Upper lobe of left lung (tissue), 6 donors: ENCODE measurements around the gene CLIP2. TPM values are rescaled to one million over a fixed set of nuclear protein-coding genes. Genes with fewer than 3 reads are reported as not detected.

Experiments
- ATAC-seq, 2 donors: fragments of 200-7000 bp; cut with Tn5 transposase; one replicate each; pipeline ENCODE4 v1.9.1; 2022; ENCODE audit warnings: mild to moderate bottlenecking in 2 of 2, moderate library complexity in 2 of 2; ENCODE audit not compliant: low FRiP score in 2 of 2
- DNase-seq, 2 donors: peaks; one replicate each; pipeline ENCODE4 v3.0.0-alpha.2; 2019 to 2020
- H3K27ac ChIP-seq, 4 donors: fragments of 200-600 bp; sonication (generic); one replicate each; pipeline ENCODE4 v1.5.1; 2016 to 2019
- H3K27me3 ChIP-seq, 4 donors: fragments of 200-600 bp; sonication (generic); one replicate each; pipeline ENCODE4 v1.5.1; 2017 to 2019
- H3K36me3 ChIP-seq, 4 donors: fragments of 200-600 bp; sonication (generic); one replicate each; pipeline ENCODE4 v1.5.1; 2016 to 2019
- H3K4me1 ChIP-seq, 4 donors: fragments of 200-600 bp; sonication (generic); one replicate each; pipeline ENCODE4 v1.5.1; 2018 to 2019
- H3K4me3 ChIP-seq, 4 donors: fragments of 200-600 bp; sonication (generic); one replicate each; pipeline ENCODE4 v1.5.1; 2017 to 2019; ENCODE audit warnings: mild to moderate bottlenecking in 2 of 4, moderate library complexity in 1 of 4
- H3K9me3 ChIP-seq, 4 donors: fragments of 200-600 bp; sonication (generic); one replicate each; pipeline ENCODE4 v1.5.1; 2018 to 2019
- EP300 ChIP-seq, 4 donors: sonication (generic); formaldehyde crosslinking; IDR thresholded peaks; one replicate each; pipeline ENCODE4 v1.5.1; 2017; ENCODE audit warnings: antibody characterized with exemption in 4 of 4, control low read depth in 2 of 4
- POLR2A ChIP-seq, 4 donors: fragments of 450-650 bp; IDR thresholded peaks; one replicate each; pipeline ENCODE4 v1.5.1; 2016 to 2017; ENCODE audit warnings: antibody characterized with exemption in 4 of 4, mild to moderate bottlenecking in 2 of 4
- POLR2AphosphoS5 ChIP-seq, 2 donors: sonication (generic); formaldehyde crosslinking; IDR thresholded peaks; one replicate each; pipeline ENCODE4 v1.5.1; 2017; ENCODE audit warnings: antibody characterized with exemption in 2 of 2
- WGBS, 2 donors: methylation state at CpG; one replicate each; pipeline ENCODE4 v1.1.5; 2017 to 2018; 5-methylcytosine and 5-hydroxymethylcytosine counted together
- total RNA-seq, 6 donors: library from RNA; depleted of rRNA in 4 of 6; stranded (reverse); fragments of >200 nt in 4 of 6; gene quantifications; one replicate each; pipeline versions ENCODE4 v1.1.0 to v1.2.1, GENCODE V29; 2016 to 2021
- TF ChIP-seq, protein P1 (sequence below), 6 experiments: fragments of 450-650 bp in 4 of 6; fragments of 200-600 bp in 2 of 6; sonication (generic) in 2 of 6; IDR thresholded peaks; one replicate each; pipeline ENCODE4 v1.5.1; 2016 to 2019; ENCODE audit warnings: antibody characterized with exemption in 6 of 6
- donor health status: DM: no; HTN: no; CAD: no; lungs with moderate emphysema.
- donor health status: DM: no; HTN: yes; CAD: no; lungs with severe emphysema.

CLIP2 gene
- total RNA-seq, 6 donors from 2014 or later = 12.1 to 55.5 (median 24.8) TPM

DNA sequence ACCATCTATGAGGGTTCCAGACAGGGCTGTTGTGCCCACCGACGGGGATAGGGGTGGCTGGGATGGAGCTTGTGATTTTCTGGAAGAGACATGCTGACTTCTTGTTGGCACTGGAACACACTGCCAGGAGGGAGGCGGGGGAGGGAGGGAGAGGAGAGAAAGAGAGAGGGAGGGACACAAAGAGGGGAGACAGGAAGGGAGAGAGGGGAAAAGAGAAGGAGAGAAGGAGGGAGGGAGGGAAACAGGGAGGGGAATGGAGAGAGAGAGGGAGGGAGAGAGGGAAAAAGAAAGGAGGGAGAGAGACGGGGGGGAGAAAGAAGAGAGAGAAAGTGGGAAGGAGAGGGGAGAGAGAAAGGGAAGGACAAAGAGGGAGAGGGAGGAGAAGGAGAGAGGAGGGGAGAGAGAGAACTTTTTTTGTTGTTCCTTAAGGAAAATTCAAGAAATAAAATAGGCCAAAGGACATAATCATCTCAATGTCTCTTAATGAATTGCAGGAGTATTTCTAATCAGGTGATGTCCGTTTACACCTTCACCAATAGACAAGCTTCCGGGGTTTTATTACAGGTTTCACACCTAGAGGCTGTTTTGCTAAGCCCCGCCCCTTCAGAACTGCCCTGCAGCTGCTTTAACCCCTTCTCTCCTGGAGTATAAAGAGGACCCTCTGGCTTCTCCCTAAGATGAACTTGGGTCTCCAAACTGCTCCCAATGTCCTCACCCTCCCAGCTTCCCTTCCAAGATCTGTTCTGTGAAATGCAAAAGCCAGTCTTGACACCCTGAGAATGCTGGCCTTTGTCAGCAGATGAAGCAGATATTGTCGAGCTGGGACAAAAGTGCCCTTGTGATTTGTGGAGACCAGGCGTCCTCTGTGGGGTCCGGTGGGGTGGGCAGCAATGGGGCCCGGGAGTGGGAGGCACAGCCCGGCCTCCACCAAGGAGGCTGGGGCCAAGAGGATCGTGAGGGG lies 82.5 kb downstream of the CLIP2 start:
- DNase-seq = peak in 1 of 2 donors; percentile 44
- peak in 1 of 2 donors; percentile 5 for ATAC-seq
- H3K27me3 ChIP-seq = no peaks in the 10 kb centered on the region
- peaks cover 0 to 10% (median 3%) of the 10 kb centered on the region in 4 donors for H3K36me3 ChIP-seq
- H3K4me3 ChIP-seq = peak overlapping the region in 2 of 4 donors; percentile 27 to 29
- H3K27ac ChIP-seq = no peak overlapping the region
- 34% methylated on average over 12 to 13 of the region's 13 CpGs for WGBS, 2 donors
- TF ChIP-seq, protein P1, sequence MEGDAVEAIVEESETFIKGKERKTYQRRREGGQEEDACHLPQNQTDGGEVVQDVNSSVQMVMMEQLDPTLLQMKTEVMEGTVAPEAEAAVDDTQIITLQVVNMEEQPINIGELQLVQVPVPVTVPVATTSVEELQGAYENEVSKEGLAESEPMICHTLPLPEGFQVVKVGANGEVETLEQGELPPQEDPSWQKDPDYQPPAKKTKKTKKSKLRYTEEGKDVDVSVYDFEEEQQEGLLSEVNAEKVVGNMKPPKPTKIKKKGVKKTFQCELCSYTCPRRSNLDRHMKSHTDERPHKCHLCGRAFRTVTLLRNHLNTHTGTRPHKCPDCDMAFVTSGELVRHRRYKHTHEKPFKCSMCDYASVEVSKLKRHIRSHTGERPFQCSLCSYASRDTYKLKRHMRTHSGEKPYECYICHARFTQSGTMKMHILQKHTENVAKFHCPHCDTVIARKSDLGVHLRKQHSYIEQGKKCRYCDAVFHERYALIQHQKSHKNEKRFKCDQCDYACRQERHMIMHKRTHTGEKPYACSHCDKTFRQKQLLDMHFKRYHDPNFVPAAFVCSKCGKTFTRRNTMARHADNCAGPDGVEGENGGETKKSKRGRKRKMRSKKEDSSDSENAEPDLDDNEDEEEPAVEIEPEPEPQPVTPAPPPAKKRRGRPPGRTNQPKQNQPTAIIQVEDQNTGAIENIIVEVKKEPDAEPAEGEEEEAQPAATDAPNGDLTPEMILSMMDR (IDR thresholded peaks at IDR 0.05) = no peak
- no peak for TF ChIP-seq POLR2AphosphoS5 (IDR thresholded peaks at IDR 0.05)
- TF ChIP-seq EP300 (IDR thresholded peaks at IDR 0.05) = no peak
- no peak for TF ChIP-seq POLR2A (IDR thresholded peaks at IDR 0.05)
- H3K9me3 ChIP-seq = no peaks in the 10 kb centered on the region
- H3K4me1 ChIP-seq = peaks cover 10 to 17% (median 14%) of the 10 kb centered on the region in 4 donors

- TF ChIP-seq EP300 (IDR thresholded peaks at IDR 0.05) = no peak
- TF ChIP-seq POLR2AphosphoS5 (IDR thresholded peaks at IDR 0.05) = no peak
- TF ChIP-seq, protein P1 (IDR thresholded peaks at IDR 0.05) = no peak
- no peak for TF ChIP-seq POLR2A (IDR thresholded peaks at IDR 0.05)
- H3K27me3 ChIP-seq = no peaks in the 10 kb centered on the region
- peaks cover 0 to 18% (median 4%) of the 10 kb centered on the region in 4 donors for H3K36me3 ChIP-seq
- H3K27ac ChIP-seq = peak overlapping the region in 3 of 4 donors; percentile 19 to 49 (median 39)
- H3K9me3 ChIP-seq = no peaks in the 10 kb centered on the region
- ATAC-seq (peak in 1 of 2 donors; percentile 70), DNase-seq (peak in 1 of 2 donors; percentile 83)
- peaks cover 10 to 17% (median 14%) of the 10 kb centered on the region in 4 donors for H3K4me1 ChIP-seq
- H3K4me3 ChIP-seq = peak overlapping the region in 2 of 4 donors; percentile 24 to 29
- WGBS, 2 donors = 27 to 41% methylated on average over 15 to 25 of the region's 28 CpGs
Measured at GRCh38 chr7:74372511-74373111, 83.4 kb downstream of the CLIP2 start.

DNA sequence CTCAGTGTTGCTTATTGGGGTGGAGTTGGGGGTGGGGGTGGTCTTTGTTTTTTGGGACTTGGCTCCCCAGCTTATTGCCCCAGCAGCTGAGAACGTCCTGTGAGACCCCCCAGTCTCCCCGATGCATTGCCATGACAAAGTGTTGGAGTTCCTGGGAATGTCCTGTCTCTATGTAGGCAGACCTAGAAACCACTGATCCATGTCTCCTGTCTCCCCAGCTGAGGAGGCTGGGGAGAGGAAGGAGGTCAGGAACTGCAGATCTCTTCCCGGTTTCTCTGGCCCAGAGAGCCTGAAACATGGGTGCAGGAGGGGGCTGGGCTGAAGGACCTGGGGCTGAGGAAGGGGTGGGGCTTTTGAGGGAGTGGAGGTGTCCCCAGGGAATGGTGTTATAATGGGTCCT lies 84.3 kb downstream of the CLIP2 start:
- H3K36me3 ChIP-seq = peaks cover 0 to 18% (median 4%) of the 10 kb centered on the region in 4 donors
- no peak overlapping the region for H3K27ac ChIP-seq
- TF ChIP-seq POLR2A (IDR thresholded peaks at IDR 0.05) (no peak), EP300 (IDR thresholded peaks at IDR 0.05) (no peak), POLR2AphosphoS5 (IDR thresholded peaks at IDR 0.05) (no peak)
- TF ChIP-seq, protein P1 (IDR thresholded peaks at IDR 0.05) = no peak
- H3K27me3 ChIP-seq = no peaks in the 10 kb centered on the region
- DNase-seq (no peak), ATAC-seq (no peak)
- WGBS, 2 donors = 73 to 75% methylated on average over 3 of the region's 3 CpGs
- no peaks in the 10 kb centered on the region for H3K9me3 ChIP-seq
- no peak overlapping the region for H3K4me3 ChIP-seq
- peaks cover 10 to 17% (median 14%) of the 10 kb centered on the region in 4 donors for H3K4me1 ChIP-seq

GRCh38 chr7:74375726-74376220 lies 86.6 kb downstream of the CLIP2 start:
- DNase-seq = peak in 1 of 2 donors; percentile 77
- Histone ChIP-seq H3K36me3 (peaks cover 0 to 18% (median 4%) of the 10 kb centered on the region in 4 donors), H3K9me3 (no peaks in the 10 kb centered on the region), H3K27ac (no peak overlapping the region), H3K27me3 (no peaks in the 10 kb centered on the region), H3K4me1 (peaks cover 10 to 17% (median 14%) of the 10 kb centered on the region in 4 donors), H3K4me3 (no peak overlapping the region)
- ATAC-seq = no peak
- 97 to 99% methylated on average over 24 to 31 of the region's 31 CpGs for WGBS, 2 donors
- TF ChIP-seq POLR2AphosphoS5 (IDR thresholded peaks at IDR 0.05) (no peak), POLR2A (IDR thresholded peaks at IDR 0.05) (no peak), EP300 (IDR thresholded peaks at IDR 0.05) (no peak)
- TF ChIP-seq, protein P1 (IDR thresholded peaks at IDR 0.05) = no peak
